GM18858 (cell line): Measurements from ENCODE around the gene RNF220.

Experiments used
- ATAC-seq: cut with Tn5 transposase; IDR thresholded peaks from one replicate; pipeline ENCODE4 v1.9.1; 2021; ENCODE audit not compliant: unreplicated experiment

The RNF220 gene

GRCh38 chr1:44405031-44405797, at the start of gene RNF220:
Gene RNF220 (plus strand): TSS chr1:44405255.
- ATAC-seq: no peak

- ATAC-seq: no peak
Measured at GRCh38 chr1:44355582-44356305, 49.3 kb upstream of the RNF220 start.

- ATAC-seq: no peak
Measured at GRCh38 chr1:44357710-44358109, 47.3 kb upstream of the RNF220 start.

GRCh38 chr1:44359234-44359935, 45.7 kb upstream of the RNF220 start:
- ATAC-seq: no peak

GRCh38 chr1:44361478-44361877, 43.6 kb upstream of the RNF220 start:
- ATAC-seq: no peak

- ATAC-seq: no peak
Measured at GRCh38 chr1:44366371-44366975, 38.6 kb upstream of the RNF220 start.

- no peak for ATAC-seq
Measured at GRCh38 chr1:44367944-44368343, 37.1 kb upstream of the RNF220 start.

- ATAC-seq: no peak
Measured at GRCh38 chr1:44368471-44369151, 36.4 kb upstream of the RNF220 start.

GRCh38 chr1:44371206-44371605, 33.8 kb upstream of the RNF220 start:
- ATAC-seq: no peak

GRCh38 chr1:44375547-44375946, 29.5 kb upstream of the RNF220 start:
- ATAC-seq: no peak

GRCh38 chr1:44377925-44378784, 26.9 kb upstream of the RNF220 start:
- ATAC-seq: no peak

GRCh38 chr1:44380666-44381177, 24.3 kb upstream of the RNF220 start:
- no peak for ATAC-seq

- ATAC-seq: no peak
Measured at GRCh38 chr1:44388551-44388950, 16.5 kb upstream of the RNF220 start.

GRCh38 chr1:44389437-44389836, 15.6 kb upstream of the RNF220 start:
- no peak for ATAC-seq

- ATAC-seq: no peak
Measured at GRCh38 chr1:44390277-44390676, 14.8 kb upstream of the RNF220 start.

GRCh38 chr1:44401256-44402228, 3.5 kb upstream of the RNF220 start:
- ATAC-seq: no peak

GRCh38 chr1:44405798-44406736, 1.0 kb downstream of the RNF220 start:
- ATAC-seq: no peak
